Activated CD8-positive, alpha-beta T cell treated with anti-CD3 and anti-CD28 coated beads for 36 hours (primary cell): Measurements from ENCODE around the gene MIA2. TPM values are rescaled to one million over a fixed set of nuclear protein-coding genes. Genes with fewer than 3 reads are reported as not detected.

ENCODE experiments used
- ATAC-seq: fragments of 200-7000 bp; cut with Tn5 transposase; one replicate; pipeline ENCODE4 v1.10.0; 2021; ENCODE audit warnings: mild to moderate bottlenecking, moderate library complexity
- CTCF ChIA-PET: fragments of 350-600 bp; sonication (Branson Sonifier 250); formaldehyde crosslinking; loops from one replicate; lab custom pipeline; 2021; ENCODE audit warnings: antibody characterized with exemption; lab: Charles Lee
- POLR2A ChIA-PET: fragments of 350-600 bp; sonication (Branson Sonifier 250); formaldehyde crosslinking; loops from one replicate; lab custom pipeline; 2021; ENCODE audit warnings: antibody characterized with exemption; lab: Charles Lee
- DNase-seq: peaks from one replicate; pipeline ENCODE4 v3.0.0-alpha.2; 2020
- H3K27ac Mint-ChIP-seq: one replicate; pipeline ENCODE4 v1.8.0; 2021; ENCODE audit warnings: mild to moderate bottlenecking, mixed read lengths
- H3K27me3 Mint-ChIP-seq: one replicate; pipeline ENCODE4 v1.8.0; 2021; ENCODE audit warnings: mixed read lengths
- H3K36me3 Mint-ChIP-seq: one replicate; pipeline ENCODE4 v1.8.0; 2021; ENCODE audit warnings: low read depth, mixed read lengths
- H3K4me1 Mint-ChIP-seq: one replicate; pipeline ENCODE4 v1.8.0; 2021; ENCODE audit warnings: low read depth, mixed read lengths
- H3K4me3 Mint-ChIP-seq: one replicate; pipeline ENCODE4 v1.8.0; 2021; ENCODE audit warnings: mild to moderate bottlenecking, moderate library complexity, mixed read lengths
- H3K9me3 Mint-ChIP-seq: one replicate; pipeline ENCODE4 v1.8.0; 2021; ENCODE audit warnings: mixed read lengths
- intact Hi-C: fragments of 100-400 bp; cut with micrococcal nuclease; formaldehyde crosslinking; loops from one replicate; pipeline ENCODE4 v1.10.0; 2022
- total RNA-seq, 2 experiments: library from RNA; stranded (reverse); gene quantifications; one replicate each; pipeline ENCODE4 v1.2.3, GENCODE V29; 2021
- TF ChIP-seq, protein P1 (sequence below): fragments of 200-600 bp; IDR thresholded peaks from one replicate; pipeline ENCODE4 v1.8.0; 2022; ENCODE audit warnings: antibody characterized with exemption, mild to moderate bottlenecking

MIA2 gene
- total RNA-seq, 2 experiments from 2014 or later = 17.6 to 18.3 TPM

- POLR2A ChIA-PET = interaction anchor here (1.2 to 2.4 kb wide), 5 partner anchors 39 to 204 kb away, joined by 3 to 10 read pairs (median 8); no protein-coding TSS in a partner anchor
- TF ChIP-seq, protein P1, sequence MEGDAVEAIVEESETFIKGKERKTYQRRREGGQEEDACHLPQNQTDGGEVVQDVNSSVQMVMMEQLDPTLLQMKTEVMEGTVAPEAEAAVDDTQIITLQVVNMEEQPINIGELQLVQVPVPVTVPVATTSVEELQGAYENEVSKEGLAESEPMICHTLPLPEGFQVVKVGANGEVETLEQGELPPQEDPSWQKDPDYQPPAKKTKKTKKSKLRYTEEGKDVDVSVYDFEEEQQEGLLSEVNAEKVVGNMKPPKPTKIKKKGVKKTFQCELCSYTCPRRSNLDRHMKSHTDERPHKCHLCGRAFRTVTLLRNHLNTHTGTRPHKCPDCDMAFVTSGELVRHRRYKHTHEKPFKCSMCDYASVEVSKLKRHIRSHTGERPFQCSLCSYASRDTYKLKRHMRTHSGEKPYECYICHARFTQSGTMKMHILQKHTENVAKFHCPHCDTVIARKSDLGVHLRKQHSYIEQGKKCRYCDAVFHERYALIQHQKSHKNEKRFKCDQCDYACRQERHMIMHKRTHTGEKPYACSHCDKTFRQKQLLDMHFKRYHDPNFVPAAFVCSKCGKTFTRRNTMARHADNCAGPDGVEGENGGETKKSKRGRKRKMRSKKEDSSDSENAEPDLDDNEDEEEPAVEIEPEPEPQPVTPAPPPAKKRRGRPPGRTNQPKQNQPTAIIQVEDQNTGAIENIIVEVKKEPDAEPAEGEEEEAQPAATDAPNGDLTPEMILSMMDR = no peak
- Mint-ChIP-seq H3K4me3 (no peak overlapping the region), H3K27me3 (no peaks in the 10 kb centered on the region), H3K36me3 (no peaks in the 10 kb centered on the region), H3K27ac (peak overlapping the region; percentile 97), H3K4me1 (peaks cover 41% of the 10 kb centered on the region), H3K9me3 (no peaks in the 10 kb centered on the region)
- ATAC-seq (no peak), DNase-seq (no peak)
- intact Hi-C loops = loop anchor here (2.0 to 5.0 kb wide), 3 partner anchors 39 to 199 kb away; no protein-coding TSS in a partner anchor
- CTCF ChIA-PET = interaction anchor here (0.8 kb wide), 1 partner anchor 199 kb away, joined by 3 read pairs; no protein-coding TSS in a partner anchor
Measured at GRCh38 chr14:39228044-39228443, 5.7 kb upstream of the MIA2 start.

- peaks cover 43% of the 10 kb centered on the region for H3K4me1 Mint-ChIP-seq
- H3K27me3 Mint-ChIP-seq = no peaks in the 10 kb centered on the region
- DNase-seq (no peak), ATAC-seq (no peak)
- intact Hi-C loops = loop anchor here (2.0 to 5.0 kb wide), 3 partner anchors 38 to 199 kb away; no protein-coding TSS in a partner anchor
- POLR2A ChIA-PET = interaction anchor here (0.9 to 2.4 kb wide), 13 partner anchors 9 to 204 kb away, joined by 3 to 10 read pairs (median 5); partner anchors contain the start of genes PNN and TRAPPC6B
- no peaks in the 10 kb centered on the region for H3K36me3 Mint-ChIP-seq
- TF ChIP-seq, protein P1 = no peak
- peak overlapping the region; percentile 97 for H3K27ac Mint-ChIP-seq
- CTCF ChIA-PET = interaction anchor here (0.8 to 4.7 kb wide), 6 partner anchors 11 to 198 kb away, joined by 3 to 54 read pairs (median 4); partner anchors contain the start of gene TRAPPC6B
- H3K4me3 Mint-ChIP-seq = peak overlapping the region; percentile 51
- H3K9me3 Mint-ChIP-seq = no peaks in the 10 kb centered on the region
Measured at GRCh38 chr14:39228509-39229221, 5.0 kb upstream of the MIA2 start.

DNA sequence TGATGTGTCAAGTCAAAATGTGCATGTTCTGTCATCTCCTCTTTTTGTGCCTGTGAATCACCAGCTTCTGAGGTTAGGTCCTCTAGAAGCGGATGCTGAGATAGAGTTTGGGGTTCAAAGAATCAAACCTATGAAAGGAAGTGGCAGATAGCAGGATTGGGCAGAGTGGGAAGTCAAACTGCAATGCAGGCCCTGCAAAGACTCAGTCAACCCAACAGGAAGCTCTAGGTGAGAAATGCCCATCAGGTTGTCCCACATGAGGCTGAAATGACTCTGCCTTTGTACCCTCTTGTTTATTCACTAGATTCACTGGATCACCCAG is 4.5 kb upstream of the MIA2 start:
- Mint-ChIP-seq H3K27ac (peak overlapping the region; percentile 97), H3K27me3 (no peaks in the 10 kb centered on the region), H3K4me3 (no peak overlapping the region), H3K9me3 (no peaks in the 10 kb centered on the region), H3K4me1 (peaks cover 47% of the 10 kb centered on the region), H3K36me3 (no peaks in the 10 kb centered on the region)
- intact Hi-C loops = loop anchor here (2.0 to 5.0 kb wide), 3 partner anchors 38 to 198 kb away; no protein-coding TSS in a partner anchor
- peak; percentile 94 for ATAC-seq
- CTCF ChIA-PET = interaction anchor here (0.9 to 4.7 kb wide), 5 partner anchors 10 to 197 kb away, joined by 3 to 54 read pairs (median 5); partner anchors contain the start of gene TRAPPC6B
- POLR2A ChIA-PET = interaction anchor here (0.9 to 2.4 kb wide), 13 partner anchors 9 to 204 kb away, joined by 3 to 10 read pairs (median 5); partner anchors contain the start of genes GEMIN2, PNN and TRAPPC6B
- TF ChIP-seq, protein P1 = no peak
- peak; percentile 79 for DNase-seq

DNA sequence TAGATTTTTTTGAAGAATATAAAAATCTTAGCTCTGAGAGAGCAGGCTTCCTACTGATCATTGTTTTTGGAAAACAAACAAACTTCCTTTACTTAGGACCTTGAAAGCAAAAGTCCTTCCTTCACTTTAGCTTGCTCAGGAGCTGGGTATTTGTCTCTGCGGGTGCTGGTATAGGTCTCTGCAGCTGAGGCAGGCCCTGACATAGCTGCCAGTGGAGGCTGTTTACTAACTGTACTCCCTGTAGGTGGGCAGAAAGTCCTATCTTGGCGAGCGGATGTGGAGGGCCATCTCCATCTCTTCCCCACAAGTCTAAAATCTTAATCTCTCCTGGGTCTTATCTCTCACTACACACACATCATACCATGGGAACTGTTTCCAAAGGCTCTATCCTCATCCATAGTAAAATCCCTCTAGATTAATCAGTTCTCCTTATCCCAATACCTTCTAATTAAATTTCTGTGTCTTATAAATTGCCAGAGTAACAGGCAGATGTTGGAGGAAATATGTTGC is 4.1 kb upstream of the MIA2 start:
- Mint-ChIP-seq H3K4me3 (no peak overlapping the region), H3K36me3 (no peaks in the 10 kb centered on the region), H3K27ac (peak overlapping the region; percentile 97), H3K9me3 (no peaks in the 10 kb centered on the region), H3K4me1 (peaks cover 47% of the 10 kb centered on the region), H3K27me3 (no peaks in the 10 kb centered on the region)
- CTCF ChIA-PET = interaction anchor here (0.9 to 4.7 kb wide), 5 partner anchors 10 to 196 kb away, joined by 3 to 54 read pairs (median 5); partner anchors contain the start of gene TRAPPC6B
- POLR2A ChIA-PET = interaction anchor here (0.9 to 2.4 kb wide), 13 partner anchors 9 to 203 kb away, joined by 3 to 10 read pairs (median 5); partner anchors contain the start of genes GEMIN2, PNN and TRAPPC6B
- ATAC-seq (peak; percentile 14), DNase-seq (peak; percentile 33)
- intact Hi-C loops = loop anchor here (2.0 to 10.0 kb wide), 4 partner anchors 37 to 198 kb away; no protein-coding TSS in a partner anchor
- TF ChIP-seq, protein P1 = no peak
